Measurements from ENCODE around the gene SLC10A3.
A peak's percentile ranks its signal among the peaks of the same experiment; 100 is the strongest.

SLC10A3 gene

GRCh38 chrX:154481911-154482601, 8.4 kb downstream of the SLC10A3 start:
- no peak for DNase-seq

DNA sequence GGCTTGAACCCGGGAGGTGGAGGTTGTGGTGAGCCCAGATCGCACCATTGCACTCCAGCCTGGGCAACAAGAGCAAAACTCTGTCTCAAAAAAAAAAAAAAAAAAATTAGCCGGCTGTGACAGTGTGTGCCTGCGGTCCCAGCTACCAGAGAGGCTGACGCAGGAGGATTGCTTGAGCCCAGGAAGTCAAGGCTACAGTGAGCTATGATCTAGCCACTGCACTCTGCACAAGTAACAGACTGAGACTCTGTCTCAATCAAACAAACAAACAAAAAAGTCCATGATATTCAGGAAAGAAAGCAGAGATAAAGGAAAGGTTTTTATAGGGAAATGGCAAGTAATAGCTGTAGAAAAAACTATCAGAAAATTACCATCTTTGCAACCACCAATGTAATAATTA, 9.2 kb downstream of the SLC10A3 start:
- DNase-seq: no peak

- DNase-seq: peak; percentile 67 to 68
Observed at GRCh38 chrX:154478728-154479622, 11.5 kb downstream of the SLC10A3 start, which contains the start of gene LAGE3. Gene LAGE3 (minus strand): TSS chrX:154479281. CDS start chrX:154478915, 366 bp downstream.

DNA sequence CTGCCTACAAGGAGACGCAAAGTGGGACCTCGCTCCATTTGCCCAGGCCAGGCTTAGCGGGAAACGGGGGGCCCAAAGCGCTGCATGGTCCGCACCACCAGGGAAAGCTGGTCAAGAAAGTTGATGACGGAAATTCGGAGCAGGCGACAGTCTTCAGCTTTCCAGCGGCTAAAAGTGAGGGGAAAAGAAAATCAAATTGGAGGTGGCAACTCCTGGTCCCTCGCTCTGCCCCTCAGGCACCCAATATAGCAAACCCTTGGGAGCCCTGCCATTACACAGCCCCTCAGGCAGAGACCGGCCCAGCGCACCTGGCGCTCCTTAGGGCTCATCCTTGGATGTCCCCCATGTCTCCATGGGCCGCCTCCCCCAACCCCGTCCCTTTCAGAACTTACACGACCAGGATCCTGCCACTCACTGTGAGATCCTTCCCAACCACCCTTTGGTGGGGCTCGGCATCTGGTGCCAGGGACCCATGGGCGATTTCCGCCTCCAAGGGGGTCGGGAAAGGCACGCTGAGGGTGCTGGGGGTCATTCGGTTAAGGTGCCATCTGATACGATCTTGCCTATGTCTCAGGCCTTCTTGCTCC, 12.4 kb downstream of the SLC10A3 start:
- no peak for DNase-seq

DNA sequence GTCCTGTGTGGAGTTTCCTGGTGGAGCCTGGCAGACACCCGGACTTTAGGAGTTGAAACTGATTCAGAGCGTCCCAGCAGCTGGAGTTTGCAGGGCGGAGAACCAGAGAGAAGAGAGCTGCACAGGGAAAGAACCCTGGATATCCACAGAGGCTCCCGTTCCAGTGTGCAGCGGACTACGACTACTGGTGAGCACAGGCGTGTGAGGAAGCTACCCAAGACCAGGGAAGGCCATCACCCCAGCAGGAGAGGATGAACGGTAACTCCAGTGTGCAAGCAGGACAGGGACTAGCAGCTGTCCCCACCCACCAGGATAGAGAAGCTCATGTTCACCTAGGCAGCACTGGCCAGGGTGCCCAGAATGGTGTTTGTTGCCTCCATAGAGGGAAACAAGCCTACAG, 13.6 kb downstream of the SLC10A3 start:
- no peak for DNase-seq

- no peak for DNase-seq
Observed at GRCh38 chrX:154473683-154474082, 16.7 kb downstream of the SLC10A3 start.

- DNase-seq: no peak
Observed at GRCh38 chrX:154472685-154473632, 17.5 kb downstream of the SLC10A3 start.

- DNase-seq: no peak
Observed at GRCh38 chrX:154471839-154472684, 18.4 kb downstream of the SLC10A3 start.

DNA sequence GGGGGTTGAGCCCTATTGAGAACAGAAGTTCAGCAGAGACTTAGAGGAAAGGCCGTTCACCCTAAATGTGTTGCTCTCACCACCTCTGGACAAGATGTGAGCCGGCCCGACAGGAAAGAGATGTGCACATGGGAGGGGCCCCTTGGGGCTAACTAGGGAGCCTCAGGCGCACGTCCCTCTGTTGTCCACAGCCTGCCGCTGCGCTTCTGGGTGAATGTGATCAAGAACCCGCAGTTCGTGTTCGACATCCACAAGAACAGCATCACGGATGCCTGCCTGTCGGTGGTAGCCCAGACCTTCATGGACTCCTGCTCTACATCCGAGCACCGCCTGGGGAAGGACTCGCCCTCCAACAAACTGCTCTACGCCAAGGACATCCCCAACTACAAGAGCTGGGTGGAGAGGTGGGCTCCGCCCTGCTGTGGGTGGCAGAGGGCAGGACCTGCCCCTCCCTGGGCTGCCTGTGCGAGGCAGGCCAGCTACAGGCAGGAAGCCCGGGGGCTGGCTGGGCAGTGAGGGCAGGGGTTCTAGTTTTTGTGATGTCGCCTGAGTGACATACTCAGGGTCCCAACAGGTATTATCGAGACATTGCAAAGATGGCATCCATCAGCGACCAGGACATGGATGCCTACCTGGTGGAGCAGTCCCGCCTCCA, 19.4 kb downstream of the SLC10A3 start:
- no peak for DNase-seq

- no peak for DNase-seq
Observed at GRCh38 chrX:154470434-154470833, 20.0 kb downstream of the SLC10A3 start.

DNA sequence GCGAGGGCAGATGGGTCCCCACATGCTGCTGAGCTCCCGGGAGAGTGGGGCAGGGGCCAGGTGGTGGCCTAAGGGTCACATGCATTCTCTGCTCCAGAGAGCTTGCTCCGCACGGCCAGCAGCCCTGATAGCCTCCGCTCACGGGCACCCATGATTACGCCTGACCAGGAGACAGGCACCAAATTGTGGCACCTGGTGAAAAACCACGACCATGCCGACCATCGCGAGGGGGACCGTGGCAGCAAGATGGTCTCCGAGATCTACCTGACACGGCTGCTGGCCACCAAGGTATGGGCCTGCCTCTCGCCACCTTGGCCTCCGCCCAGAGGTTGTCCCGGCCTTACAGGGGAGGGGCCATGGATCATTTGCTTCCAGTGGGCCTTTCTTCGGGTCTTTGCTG, 20.5 kb downstream of the SLC10A3 start:
- DNase-seq: no peak

DNA sequence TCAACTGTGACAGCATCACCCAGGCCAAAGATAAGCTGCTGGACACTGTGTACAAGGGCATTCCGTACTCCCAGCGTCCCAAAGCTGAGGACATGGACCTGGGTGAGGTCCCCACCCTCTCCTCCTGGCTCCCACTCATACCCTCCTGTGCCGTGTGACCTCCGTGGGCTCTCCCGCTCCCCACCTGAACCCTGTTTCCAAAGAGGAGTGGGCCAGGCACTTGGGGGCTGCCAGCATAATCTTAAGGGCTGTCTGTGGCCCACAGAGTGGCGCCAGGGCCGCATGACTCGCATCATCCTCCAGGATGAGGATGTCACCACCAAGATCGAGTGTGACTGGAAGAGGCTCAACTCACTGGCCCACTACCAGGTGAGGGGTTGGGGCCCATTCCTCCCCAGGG, 21.3 kb downstream of the SLC10A3 start:
- no peak for DNase-seq

DNA sequence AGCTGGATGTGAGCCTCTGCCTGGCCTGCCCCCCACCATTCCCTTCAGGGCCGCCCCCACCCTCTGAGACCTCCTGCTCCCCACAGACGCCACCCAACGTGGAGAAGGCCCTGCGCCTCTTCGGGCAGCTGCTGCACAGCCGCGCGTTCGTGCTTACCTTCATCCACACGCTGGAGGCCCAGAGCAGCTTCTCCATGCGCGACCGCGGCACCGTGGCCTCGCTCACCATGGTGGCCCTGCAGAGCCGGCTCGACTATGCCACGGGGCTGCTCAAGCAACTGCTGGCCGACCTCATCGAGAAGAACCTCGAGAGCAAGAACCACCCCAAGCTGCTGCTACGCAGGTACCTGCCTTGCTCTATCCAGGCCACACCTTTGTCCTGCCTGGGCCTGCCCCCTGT, 22.2 kb downstream of the SLC10A3 start:
- no peak for DNase-seq

DNA sequence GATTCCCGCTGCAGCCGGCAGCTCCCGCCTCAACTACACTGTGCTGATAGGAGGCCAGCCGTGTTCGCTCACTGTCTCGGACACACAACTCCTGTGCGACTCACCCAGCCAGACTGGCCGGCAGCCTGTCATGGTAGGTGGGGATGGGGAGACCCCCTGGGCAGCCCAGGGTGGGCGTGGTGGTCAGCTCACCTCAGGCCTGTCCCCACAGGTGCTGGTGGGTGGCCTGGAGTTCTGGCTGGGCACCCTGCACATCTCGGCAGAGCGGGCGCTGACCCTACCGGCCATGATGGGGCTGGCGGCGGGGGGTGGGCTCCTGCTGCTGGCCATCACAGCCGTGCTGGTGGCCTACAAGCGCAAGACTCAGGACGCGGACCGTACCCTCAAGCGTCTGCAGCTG, 22.9 kb downstream of the SLC10A3 start:
- no peak for DNase-seq

GRCh38 chrX:154466907-154467306, 23.5 kb downstream of the SLC10A3 start:
- DNase-seq: no peak

GRCh38 chrX:154466036-154466435, 24.4 kb downstream of the SLC10A3 start:
- no peak for DNase-seq

DNA sequence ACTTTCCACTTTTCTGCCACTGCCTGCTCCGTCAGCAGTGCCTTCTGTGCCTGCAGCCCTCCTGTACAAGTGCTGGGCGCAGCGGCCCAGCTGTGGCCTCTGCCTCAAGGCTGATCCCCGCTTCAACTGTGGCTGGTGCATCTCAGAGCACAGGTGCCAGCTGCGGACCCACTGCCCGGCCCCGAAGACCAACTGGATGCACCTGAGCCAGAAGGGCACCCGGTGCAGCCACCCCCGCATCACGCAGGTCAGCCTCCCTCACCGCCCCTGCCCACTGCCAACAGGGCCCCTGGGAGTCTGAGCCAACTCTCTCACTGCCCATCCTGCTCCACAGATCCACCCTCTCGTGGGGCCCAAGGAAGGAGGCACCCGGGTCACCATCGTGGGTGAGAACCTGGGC, 24.8 kb downstream of the SLC10A3 start:
- DNase-seq: no peak

DNA sequence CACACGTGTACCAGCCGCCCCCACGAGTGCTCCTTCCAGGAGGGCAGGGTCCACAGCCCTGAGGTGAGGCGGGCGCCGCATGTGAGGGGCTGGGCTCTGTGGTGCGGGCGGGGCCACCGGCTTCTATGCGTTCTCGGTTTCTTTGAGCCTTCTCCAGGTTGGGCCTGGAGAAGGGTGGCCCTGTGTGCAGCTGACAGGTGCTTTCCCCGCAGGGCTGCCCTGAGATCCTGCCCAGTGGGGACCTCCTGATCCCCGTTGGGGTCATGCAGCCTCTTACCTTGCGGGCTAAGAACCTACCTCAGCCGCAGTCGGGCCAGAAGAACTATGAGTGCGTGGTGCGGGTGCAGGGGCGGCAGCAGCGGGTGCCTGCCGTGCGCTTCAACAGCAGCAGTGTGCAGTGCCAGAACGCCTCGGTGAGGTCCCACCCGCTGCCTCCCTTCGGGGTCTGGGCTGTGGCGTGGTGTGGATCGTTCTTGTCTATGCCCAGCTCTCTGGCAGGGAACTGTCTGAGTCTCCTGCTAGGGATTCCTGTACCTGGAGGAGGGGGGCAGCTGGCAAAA, 25.5 kb downstream of the SLC10A3 start:
- no peak for DNase-seq

DNA sequence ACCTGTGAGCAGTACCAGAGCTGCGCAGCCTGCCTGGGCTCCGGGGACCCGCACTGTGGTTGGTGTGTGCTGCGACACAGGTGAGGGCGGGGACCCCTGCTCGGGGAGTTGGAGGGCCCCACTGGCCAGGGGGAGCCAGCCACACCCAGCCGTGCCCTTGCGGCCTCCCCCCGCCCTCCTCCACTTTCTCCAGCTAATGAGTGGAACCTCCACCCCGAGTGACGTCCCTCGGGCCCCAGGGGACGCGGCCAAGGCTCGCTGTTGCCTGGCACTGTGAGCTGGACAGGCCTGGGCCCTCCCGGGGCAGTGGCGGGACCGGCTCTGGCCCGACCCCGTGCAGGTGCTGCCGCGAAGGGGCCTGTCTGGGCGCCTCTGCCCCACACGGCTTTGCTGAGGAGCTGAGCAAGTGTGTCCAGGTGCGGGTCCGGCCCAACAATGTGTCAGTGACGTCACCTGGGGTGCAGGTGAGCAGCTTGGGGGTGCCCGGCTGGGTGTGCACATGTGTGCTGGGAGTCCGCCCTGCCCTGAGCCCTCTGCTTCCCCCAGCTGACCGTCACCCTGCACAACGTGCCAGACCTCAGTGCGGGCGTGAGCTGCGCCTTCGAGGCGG, 26.7 kb downstream of the SLC10A3 start:
- no peak for DNase-seq

DNA sequence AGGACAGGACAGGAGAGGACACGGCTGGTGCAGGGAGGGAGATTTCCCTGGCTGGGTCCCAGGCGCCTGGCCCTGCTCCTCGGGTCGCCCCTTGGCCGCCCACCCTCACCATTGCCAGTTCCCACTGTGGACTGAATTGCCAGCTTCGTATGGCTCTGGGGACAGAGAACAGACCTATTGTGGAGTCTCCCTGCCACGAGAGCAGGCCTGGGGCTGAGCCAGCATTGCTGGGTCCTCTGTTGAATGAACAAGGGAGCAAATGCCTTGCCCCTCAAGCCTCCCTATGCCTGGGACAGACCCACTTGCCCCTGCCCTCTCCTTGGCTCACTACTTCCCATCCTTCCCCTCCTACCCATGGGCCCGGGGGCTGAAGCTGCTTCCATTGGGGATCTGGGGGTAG, 28.0 kb downstream of the SLC10A3 start:
- DNase-seq: no peak
